ENCODE data around the gene IQGAP2. TPM values are rescaled to one million over a fixed set of nuclear protein-coding genes. Genes with fewer than 3 reads are reported as not detected.

Gene IQGAP2
- total RNA-seq, 1 donor: 1.2 TPM

DNA sequence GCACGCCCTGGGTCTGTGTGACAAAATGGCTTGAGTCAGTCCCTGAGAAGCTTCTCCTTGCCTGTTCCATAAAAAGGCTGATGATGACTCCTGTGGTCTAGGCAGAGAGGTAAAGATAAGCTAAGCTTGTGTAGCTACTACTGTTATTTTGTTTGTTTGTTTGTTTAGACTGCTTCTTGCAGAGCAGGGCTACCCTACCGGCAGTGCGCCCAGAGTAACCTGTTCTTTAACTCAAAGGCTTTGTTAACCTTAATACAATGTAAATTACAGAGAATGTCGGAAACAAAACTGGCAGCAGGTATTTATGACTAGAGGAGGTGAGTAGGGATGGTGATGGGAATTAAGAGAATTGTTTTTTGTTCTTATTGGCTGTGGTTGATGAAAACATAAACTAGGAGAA is 132.5 kb downstream of the IQGAP2 start:
- TF ChIP-seq, protein P1, sequence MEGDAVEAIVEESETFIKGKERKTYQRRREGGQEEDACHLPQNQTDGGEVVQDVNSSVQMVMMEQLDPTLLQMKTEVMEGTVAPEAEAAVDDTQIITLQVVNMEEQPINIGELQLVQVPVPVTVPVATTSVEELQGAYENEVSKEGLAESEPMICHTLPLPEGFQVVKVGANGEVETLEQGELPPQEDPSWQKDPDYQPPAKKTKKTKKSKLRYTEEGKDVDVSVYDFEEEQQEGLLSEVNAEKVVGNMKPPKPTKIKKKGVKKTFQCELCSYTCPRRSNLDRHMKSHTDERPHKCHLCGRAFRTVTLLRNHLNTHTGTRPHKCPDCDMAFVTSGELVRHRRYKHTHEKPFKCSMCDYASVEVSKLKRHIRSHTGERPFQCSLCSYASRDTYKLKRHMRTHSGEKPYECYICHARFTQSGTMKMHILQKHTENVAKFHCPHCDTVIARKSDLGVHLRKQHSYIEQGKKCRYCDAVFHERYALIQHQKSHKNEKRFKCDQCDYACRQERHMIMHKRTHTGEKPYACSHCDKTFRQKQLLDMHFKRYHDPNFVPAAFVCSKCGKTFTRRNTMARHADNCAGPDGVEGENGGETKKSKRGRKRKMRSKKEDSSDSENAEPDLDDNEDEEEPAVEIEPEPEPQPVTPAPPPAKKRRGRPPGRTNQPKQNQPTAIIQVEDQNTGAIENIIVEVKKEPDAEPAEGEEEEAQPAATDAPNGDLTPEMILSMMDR (IDR thresholded peaks at IDR 0.05; ENCODE audit: insufficient read depth, low read length): no peak
- DNase-seq (ENCODE audit: low read depth): no peak
- no peak overlapping the region for H3K4me3 ChIP-seq (ENCODE audit: low read depth, low read length)

DNA sequence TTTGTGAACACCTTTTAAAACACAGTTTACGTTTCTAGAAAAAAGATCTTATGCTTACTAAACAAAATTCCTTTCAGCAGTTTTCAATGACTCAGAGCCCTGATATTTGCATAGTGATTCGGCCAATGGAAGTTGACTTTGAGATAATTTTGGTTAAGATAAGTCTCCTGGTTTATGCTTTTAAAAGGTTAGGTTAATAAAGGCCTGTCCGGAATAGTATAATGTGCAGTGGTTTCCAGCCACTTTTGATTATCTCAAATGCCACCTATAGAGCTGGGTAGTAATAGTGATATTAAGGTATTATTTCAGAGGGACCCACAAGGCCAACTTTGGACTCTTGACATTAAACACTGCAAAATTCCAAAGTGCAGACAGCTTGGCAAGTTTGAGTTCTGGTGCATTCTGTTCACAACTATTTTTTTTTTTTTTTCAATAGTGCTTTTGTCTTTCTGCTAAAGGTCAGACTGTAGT is 134.0 kb downstream of the IQGAP2 start:
- TF ChIP-seq, protein P1 (IDR thresholded peaks at IDR 0.05; ENCODE audit: insufficient read depth, low read length): no peak
- peak; percentile 39 for DNase-seq (ENCODE audit: low read depth)
- H3K4me3 ChIP-seq (ENCODE audit: low read depth, low read length): no peak overlapping the region

DNA sequence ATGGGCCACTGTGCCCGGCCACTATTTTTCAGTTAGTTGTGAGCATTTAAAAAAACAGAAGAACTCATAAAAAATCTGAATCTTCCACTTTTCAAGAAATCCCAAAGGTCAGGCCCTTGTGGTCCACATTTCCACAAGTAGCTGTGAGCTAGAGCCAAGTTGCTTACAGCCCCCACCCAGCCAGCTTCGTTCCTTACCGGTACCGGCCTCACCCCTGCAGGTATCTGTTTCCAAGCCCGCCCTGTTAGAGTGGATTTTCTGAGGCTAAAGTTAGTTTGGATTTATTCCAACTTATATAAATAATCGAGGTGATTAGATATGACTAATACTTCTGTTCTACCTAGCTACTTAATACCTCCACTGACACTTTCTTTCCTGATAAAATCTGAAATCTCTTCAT is 139.2 kb downstream of the IQGAP2 start:
- no peak overlapping the region for H3K4me3 ChIP-seq (ENCODE audit: low read depth, low read length)
- TF ChIP-seq, protein P1 (IDR thresholded peaks at IDR 0.05; ENCODE audit: insufficient read depth, low read length): no peak
- DNase-seq (ENCODE audit: low read depth): no peak

DNA sequence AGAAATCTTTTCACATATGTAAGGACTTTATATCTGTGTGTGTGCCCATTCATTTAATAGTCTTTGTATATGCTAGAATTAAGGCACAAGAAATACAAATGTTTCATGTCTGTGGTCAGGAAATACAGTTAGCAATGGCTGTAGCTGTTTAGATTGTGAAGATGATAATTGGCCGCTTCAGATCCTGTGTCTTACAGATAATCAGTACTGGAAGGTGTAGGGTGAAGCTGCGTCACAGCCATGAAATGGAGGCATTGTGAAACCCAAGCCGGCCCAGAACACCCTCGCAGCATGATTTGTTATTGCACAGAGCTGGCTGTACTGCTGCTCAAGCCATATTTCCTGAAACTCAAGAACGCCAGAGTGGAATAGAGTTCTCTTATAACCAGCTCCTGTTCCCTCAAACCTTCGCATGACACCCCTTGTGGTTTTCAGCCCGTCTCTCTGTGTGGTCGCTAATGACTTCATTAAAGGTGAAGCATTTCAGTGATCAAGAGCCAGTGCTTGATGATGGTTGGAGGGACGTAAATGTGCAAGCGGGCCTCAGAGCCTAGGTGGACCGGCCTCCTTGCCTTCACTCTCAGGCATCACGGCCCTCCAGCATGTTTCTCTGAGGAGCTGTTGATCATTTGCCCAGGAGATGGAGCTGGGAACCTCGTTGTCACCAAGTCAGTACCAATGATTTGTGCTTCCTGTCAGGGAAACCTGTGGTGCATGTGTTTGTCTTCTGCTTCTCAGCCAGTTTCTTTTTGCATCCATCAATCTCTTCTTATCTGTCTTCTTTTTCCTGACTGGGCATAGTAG is 140.0 kb downstream of the IQGAP2 start:
- H3K4me3 ChIP-seq (ENCODE audit: low read depth, low read length): no peak overlapping the region
- DNase-seq (ENCODE audit: low read depth): no peak
- TF ChIP-seq, protein P1 (IDR thresholded peaks at IDR 0.05; ENCODE audit: insufficient read depth, low read length): no peak

DNA sequence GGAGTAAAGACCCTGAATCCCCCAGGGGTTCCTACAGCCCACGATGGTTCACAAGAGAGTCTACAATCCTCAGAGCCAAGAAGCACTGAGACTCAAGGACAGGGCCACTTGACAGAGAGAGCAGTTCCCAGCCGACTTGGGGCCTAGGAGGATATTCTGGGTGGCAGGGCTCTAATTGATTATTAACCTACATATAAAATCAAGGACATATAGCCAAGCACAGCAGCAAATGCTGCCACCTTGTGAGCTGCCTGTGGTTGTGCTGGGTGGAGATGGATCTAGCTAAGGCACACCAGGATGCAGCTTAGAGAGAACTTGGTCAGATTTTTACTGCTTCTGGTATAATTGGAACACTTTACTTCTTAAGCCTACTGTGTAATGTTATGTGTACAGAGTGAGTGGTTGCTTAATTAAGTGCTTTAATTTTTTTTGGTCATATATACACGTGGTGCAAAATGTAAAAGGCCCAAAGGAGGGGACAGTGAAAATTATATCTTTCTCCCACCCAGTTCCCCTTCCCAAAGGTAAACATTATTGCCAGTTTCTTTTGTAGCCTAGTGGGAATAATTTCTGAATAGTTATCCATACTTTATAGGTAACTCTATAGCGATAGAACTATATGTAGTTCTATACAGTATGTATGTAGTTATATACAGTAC is 141.3 kb downstream of the IQGAP2 start:
- peak; percentile 62 for DNase-seq (ENCODE audit: low read depth)
- TF ChIP-seq, protein P1 (IDR thresholded peaks at IDR 0.05; ENCODE audit: insufficient read depth, low read length): peak; percentile 74
- H3K4me3 ChIP-seq (ENCODE audit: low read depth, low read length): no peak overlapping the region

DNA sequence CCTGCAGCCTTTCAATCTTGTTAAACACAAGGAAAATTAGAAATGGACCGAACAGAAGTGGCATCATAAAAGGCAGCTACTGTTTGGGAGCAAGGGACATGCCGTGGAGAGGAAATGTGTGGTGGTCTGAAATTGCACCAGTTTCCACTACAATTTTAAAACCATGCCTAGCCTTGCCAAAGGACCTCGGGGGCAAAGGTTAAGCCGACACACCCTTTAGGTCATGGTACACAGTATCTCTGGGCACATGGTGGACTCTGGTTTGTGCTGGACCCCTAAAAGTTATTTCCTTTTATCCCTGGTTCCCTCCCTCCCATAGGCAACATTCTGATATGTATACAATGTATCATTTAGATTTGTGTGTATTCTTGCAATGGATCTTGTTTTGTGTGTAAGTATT is 142.1 kb downstream of the IQGAP2 start:
- no peak for DNase-seq (ENCODE audit: low read depth)
- no peak overlapping the region for H3K4me3 ChIP-seq (ENCODE audit: low read depth, low read length)
- TF ChIP-seq, protein P1 (IDR thresholded peaks at IDR 0.05; ENCODE audit: insufficient read depth, low read length): no peak

Data from fibroblast of the aortic adventitia (primary cell).